ENCODE results near the gene MBNL2. TPM values are rescaled to one million over a fixed set of nuclear protein-coding genes. Genes with fewer than 3 reads are reported as not detected.

The MBNL2 gene
- total RNA-seq, 1 experiment from 2014 or later, result 74.3 TPM

- no peak for TF ChIP-seq CTCF (IDR thresholded peaks at IDR 0.05; ENCODE audit: unreplicated experiment)
- BruUV-seq (replicated peaks), result no TSS peak
- POLR2A ChIA-PET, result interaction anchor here (0.7 kb wide), 1 partner anchor 13 kb away, joined by 3 read pairs; no protein-coding TSS in a partner anchor
- Mint-ChIP-seq H3K4me1 (ENCODE audit: insufficient read depth, unreplicated experiment) (no peaks in the 10 kb centered on the region), H3K4me3 (ENCODE audit: unreplicated experiment) (no peak overlapping the region), H3K27ac (ENCODE audit: low read depth, unreplicated experiment) (no peak overlapping the region), H3K9me3 (ENCODE audit: unreplicated experiment) (no peaks in the 10 kb centered on the region), H3K27me3 (ENCODE audit: insufficient read depth, unreplicated experiment) (peaks cover 54% of the 10 kb centered on the region), H3K36me3 (ENCODE audit: insufficient read depth, unreplicated experiment) (no peaks in the 10 kb centered on the region)
- CTCF ChIA-PET, result interaction anchor here (1.3 kb wide), 1 partner anchor 162 kb away, joined by 3 read pairs; no protein-coding TSS in a partner anchor
- intact Hi-C loops (cut with micrococcal nuclease), result no loop called here
- DNase-seq (ENCODE audit: unreplicated experiment), result no peak
Measured at GRCh38 chr13:97182111-97182890, 39.8 kb upstream of the MBNL2 start.

DNA sequence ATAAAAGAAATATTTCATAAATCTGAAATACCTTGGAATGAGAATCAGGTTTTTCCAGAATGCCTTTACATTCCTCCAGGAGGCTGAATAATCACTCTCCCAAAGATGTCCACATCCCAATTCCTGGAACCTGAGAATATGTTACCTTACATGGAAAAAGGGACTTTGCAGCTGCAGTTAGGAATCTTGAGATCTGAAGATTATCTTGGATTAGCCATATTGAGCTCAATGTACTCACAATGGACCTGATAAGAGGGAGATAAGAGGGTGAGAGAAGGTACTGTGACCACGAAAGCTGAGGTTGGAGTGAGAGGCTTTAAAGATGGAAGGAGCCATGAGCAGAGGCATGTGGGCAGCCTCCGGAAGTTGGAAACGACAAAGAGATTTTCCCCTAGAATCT, 36.8 kb upstream of the MBNL2 start:
- intact Hi-C loops (cut with micrococcal nuclease), result no loop called here
- ChIA-PET CTCF (interaction anchor here (0.8 to 2.1 kb wide), 4 partner anchors 28 to 168 kb away, joined by 3 to 8 read pairs (median 5); no protein-coding TSS in a partner anchor), POLR2A (no interaction called here)
- no TSS peak for BruUV-seq (replicated peaks)
- no peak overlapping the region for H3K27ac Mint-ChIP-seq (ENCODE audit: low read depth, unreplicated experiment)
- no peaks in the 10 kb centered on the region for H3K9me3 Mint-ChIP-seq (ENCODE audit: unreplicated experiment)
- peaks cover 39% of the 10 kb centered on the region for H3K27me3 Mint-ChIP-seq (ENCODE audit: insufficient read depth, unreplicated experiment)
- no peak overlapping the region for H3K4me3 Mint-ChIP-seq (ENCODE audit: unreplicated experiment)
- no peaks in the 10 kb centered on the region for H3K36me3 Mint-ChIP-seq (ENCODE audit: insufficient read depth, unreplicated experiment)
- H3K4me1 Mint-ChIP-seq (ENCODE audit: insufficient read depth, unreplicated experiment), result no peaks in the 10 kb centered on the region
- no peak for TF ChIP-seq CTCF (IDR thresholded peaks at IDR 0.05; ENCODE audit: unreplicated experiment)
- no peak for DNase-seq (ENCODE audit: unreplicated experiment)

GRCh38 chr13:97185751-97186150, 36.4 kb upstream of the MBNL2 start:
- no TSS peak for BruUV-seq (replicated peaks)
- peaks cover 37% of the 10 kb centered on the region for H3K27me3 Mint-ChIP-seq (ENCODE audit: insufficient read depth, unreplicated experiment)
- intact Hi-C loops (cut with micrococcal nuclease), result no loop called here

More at GRCh38 chr13:97185751-97186150, 36.4 kb upstream of the MBNL2 start:
- Mint-ChIP-seq H3K4me3 (ENCODE audit: unreplicated experiment) (no peak overlapping the region), H3K27ac (ENCODE audit: low read depth, unreplicated experiment) (no peak overlapping the region), H3K36me3 (ENCODE audit: insufficient read depth, unreplicated experiment) (no peaks in the 10 kb centered on the region), H3K4me1 (ENCODE audit: insufficient read depth, unreplicated experiment) (no peaks in the 10 kb centered on the region), H3K9me3 (ENCODE audit: unreplicated experiment) (no peaks in the 10 kb centered on the region)
- ChIA-PET CTCF (interaction anchor here (0.8 to 2.1 kb wide), 6 partner anchors 14 to 168 kb away, joined by 3 to 8 read pairs (median 3); no protein-coding TSS in a partner anchor), POLR2A (no interaction called here)
- TF ChIP-seq CTCF (IDR thresholded peaks at IDR 0.05; ENCODE audit: unreplicated experiment), result no peak
- no peak for DNase-seq (ENCODE audit: unreplicated experiment)

Data from MCF 10A (cell line).